ENCODE results near the gene ADGRV1.
"Not testable (repeated sequence)": the region's sequence is repeated elsewhere in the genome, so short reads cannot be mapped to it uniquely, and the experiment has no call there.

DNA sequence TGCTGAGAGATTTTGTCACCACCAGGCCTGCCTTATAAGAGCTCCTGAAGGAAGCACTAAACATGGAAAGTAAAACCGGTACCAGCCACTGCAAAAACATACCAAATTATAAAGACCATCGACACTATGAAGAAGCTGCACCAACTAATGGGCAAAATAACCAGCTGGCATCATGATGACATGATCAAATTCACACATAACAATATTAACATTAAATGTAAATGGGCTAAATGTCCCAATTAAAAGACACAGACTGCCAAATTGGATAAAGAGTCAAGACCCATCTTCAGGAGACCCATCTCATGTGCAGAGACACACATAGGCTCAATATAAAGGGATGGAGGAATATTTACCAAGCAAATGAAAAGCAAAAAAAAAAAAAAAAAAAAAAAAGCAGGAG lies 238.3 kb downstream of the ADGRV1 start:
- TF ChIP-seq ZNF274 (IDR thresholded peaks at IDR 0.05; ENCODE audit: low read depth, low read length); SUZ12 (IDR thresholded peaks at IDR 0.05; ENCODE audit: extremely low read depth, insufficient read depth, insufficient read length); YY1 (IDR thresholded peaks at IDR 0.05; ENCODE audit: insufficient read depth, insufficient read length): not testable (repeated sequence)
